22Rv1 (cell line): ENCODE data around the gene DDT.
"Not testable (repeated sequence)": the region's sequence is repeated elsewhere in the genome, so short reads cannot be mapped to it uniquely, and the experiment has no call there.

Source experiments
- H3K27ac ChIP-seq: fragments of 450-650 bp; 2 replicates; pipeline ENCODE4 v1.5.1; 2017
- ZFX ChIP-seq: fragments of 450-650 bp; IDR thresholded peaks from 2 replicates; pipeline ENCODE4 v1.6.1; 2017; ENCODE audit warnings: antibody characterized with exemption, borderline replicate concordance
- TF ChIP-seq, protein P1 (sequence below): fragments of 450-650 bp; IDR thresholded peaks from 2 replicates; pipeline ENCODE4 v1.5.1; 2017; ENCODE audit warnings: mild to moderate bottlenecking

Gene DDT

DNA sequence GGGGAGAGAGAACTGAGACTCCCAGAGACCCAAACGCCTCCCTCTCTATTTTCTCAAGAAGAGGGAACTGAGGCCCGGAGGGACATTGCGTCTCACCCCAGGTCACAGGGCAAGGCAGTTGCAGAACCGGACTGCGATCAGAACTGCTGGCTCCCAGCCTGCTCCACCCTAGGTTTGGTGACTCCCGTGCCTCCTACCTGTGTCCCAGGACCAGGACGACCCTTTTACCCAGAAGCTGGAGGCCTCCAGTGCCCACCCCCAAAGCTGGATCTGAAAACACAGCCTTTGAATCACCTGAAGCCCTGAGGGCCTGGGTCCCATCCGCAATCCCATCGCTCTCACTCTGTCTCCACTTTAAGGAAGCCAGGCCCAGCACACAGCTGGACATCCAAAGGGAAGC is 29.6 kb upstream of the DDT start:
- H3K27ac ChIP-seq = no peak overlapping the region
- TF ChIP-seq, protein P1, sequence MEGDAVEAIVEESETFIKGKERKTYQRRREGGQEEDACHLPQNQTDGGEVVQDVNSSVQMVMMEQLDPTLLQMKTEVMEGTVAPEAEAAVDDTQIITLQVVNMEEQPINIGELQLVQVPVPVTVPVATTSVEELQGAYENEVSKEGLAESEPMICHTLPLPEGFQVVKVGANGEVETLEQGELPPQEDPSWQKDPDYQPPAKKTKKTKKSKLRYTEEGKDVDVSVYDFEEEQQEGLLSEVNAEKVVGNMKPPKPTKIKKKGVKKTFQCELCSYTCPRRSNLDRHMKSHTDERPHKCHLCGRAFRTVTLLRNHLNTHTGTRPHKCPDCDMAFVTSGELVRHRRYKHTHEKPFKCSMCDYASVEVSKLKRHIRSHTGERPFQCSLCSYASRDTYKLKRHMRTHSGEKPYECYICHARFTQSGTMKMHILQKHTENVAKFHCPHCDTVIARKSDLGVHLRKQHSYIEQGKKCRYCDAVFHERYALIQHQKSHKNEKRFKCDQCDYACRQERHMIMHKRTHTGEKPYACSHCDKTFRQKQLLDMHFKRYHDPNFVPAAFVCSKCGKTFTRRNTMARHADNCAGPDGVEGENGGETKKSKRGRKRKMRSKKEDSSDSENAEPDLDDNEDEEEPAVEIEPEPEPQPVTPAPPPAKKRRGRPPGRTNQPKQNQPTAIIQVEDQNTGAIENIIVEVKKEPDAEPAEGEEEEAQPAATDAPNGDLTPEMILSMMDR = no peak
- TF ChIP-seq ZFX = no peak

GRCh38 chr22:24002851-24003250 is 28.6 kb upstream of the DDT start:
- TF ChIP-seq, protein P1 = no peak
- TF ChIP-seq ZFX = no peak
- no peak overlapping the region for H3K27ac ChIP-seq

- TF ChIP-seq, protein P1 = no peak
- TF ChIP-seq ZFX = no peak
- no peak overlapping the region for H3K27ac ChIP-seq
Measured at GRCh38 chr22:24002272-24002671, 28.0 kb upstream of the DDT start.

- TF ChIP-seq, protein P1 = no peak
- TF ChIP-seq ZFX = no peak
- H3K27ac ChIP-seq = no peak overlapping the region
Measured at GRCh38 chr22:24001314-24001713, 27.1 kb upstream of the DDT start.

- not testable (repeated sequence) for H3K27ac ChIP-seq
Measured at GRCh38 chr22:23999779-24000178, 25.5 kb upstream of the DDT start.

GRCh38 chr22:23997092-23997491 is 22.9 kb upstream of the DDT start:
- TF ChIP-seq, protein P1 = no peak
- TF ChIP-seq ZFX = no peak
- no peak overlapping the region for H3K27ac ChIP-seq

- not testable (repeated sequence) for H3K27ac ChIP-seq
Measured at GRCh38 chr22:23993581-23994177, 19.4 kb upstream of the DDT start.

DNA sequence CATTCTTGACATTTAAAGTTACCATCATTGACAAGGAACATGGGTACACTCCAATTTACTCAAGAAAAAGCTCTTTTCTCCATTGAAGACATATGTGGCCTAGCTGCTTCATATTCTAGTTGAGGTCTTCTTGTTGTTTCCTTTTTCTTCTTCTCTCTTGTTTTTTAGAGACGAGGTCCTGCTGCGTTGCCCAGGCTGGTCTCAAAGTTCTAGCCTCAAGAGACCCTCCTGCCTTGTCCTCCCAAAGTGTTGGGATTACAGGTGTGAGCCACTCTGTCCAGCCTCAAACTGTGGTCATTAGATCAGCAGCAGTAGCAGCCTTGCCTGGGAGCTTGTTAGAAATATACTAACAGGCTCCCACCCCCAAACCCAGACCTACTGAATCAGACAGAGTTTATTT is 18.8 kb upstream of the DDT start:
- not testable (repeated sequence) for H3K27ac ChIP-seq

DNA sequence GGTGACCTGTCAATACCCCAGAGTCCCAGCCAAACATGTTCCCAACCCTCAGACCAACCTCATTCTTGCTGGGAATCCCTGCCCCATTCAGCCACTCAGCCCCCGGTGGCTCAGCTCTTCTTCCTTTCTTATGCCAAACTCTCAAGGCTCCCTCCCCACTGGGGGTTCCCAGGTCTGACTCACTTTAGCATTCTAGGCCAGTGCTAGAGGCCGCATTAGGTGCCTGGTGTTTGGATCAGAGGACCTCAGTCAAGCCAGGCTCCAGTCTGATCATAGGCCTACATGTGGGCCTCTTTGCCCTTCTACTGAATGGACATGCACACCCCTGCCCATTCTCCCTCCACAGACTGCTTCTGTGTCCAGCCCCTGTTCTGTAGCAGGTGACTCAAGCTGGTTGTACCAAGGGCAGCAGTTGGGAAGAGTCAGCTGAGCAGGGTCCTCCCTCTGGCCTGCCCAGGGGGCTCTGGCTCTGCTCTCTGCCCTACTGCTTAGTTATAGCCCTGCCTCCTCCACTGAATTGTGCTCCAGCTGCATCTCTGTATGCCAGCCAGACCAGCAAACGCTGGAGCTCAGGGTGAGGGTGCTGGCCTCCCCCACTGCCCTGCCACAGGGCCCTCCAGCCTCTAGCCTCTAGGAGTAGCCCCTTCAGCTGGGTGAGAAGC is 15.5 kb upstream of the DDT start:
- not testable (repeated sequence) for H3K27ac ChIP-seq

DNA sequence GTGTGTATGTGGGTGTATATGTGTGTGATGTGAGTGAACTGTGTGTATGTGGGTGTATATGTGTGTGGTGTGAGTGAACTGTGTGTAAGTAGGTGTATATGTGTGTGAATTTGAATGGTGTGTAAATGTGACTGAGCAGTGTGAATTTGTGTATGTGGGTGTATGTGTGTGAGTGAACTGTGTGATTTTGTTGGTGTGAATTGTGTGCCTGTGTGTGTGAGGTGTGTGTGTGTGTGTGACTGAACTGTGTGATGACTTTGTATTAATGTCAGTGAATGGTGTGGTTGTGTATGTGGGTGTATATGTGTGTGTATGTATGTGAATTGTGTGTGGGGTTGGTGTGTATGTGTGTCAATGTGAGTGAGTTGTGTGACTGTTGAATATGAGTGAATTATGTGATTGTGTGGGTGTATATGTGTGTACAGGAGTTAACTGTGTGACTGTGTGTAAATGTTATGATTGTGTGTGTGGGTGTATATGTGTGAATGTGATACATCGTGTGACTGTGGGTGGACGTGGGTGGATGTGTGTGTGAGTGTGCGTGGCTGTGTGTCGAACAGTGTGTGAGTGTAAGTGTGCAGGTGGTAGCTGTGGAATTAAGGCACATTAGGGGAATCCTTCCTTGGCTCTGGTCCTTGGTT is 12.4 kb upstream of the DDT start:
- H3K27ac ChIP-seq = not testable (repeated sequence)

GRCh38 chr22:23986089-23986488 is 11.8 kb upstream of the DDT start:
- not testable (repeated sequence) for H3K27ac ChIP-seq
